Activated B cell treated with CpG ODN at 0.5 μM for 24 hours (primary cell): Measurements from ENCODE around the gene C16orf78. TPM values are rescaled to one million over a fixed set of nuclear protein-coding genes. Genes with fewer than 3 reads are reported as not detected.
A peak's percentile ranks its signal among the peaks of the same experiment; 100 is the strongest.

ENCODE experiments used
- ATAC-seq: fragments of 200-7000 bp; cut with Tn5 transposase; one replicate; pipeline ENCODE4 v1.10.0; 2021; ENCODE audit warnings: low read depth, mild to moderate bottlenecking, moderate library complexity
- CTCF ChIA-PET: fragments of 350-600 bp; sonication (Branson Sonifier 250); formaldehyde crosslinking; loops from one replicate; lab custom pipeline; 2021; ENCODE audit warnings: antibody characterized with exemption; lab: Charles Lee
- POLR2A ChIA-PET: fragments of 350-600 bp; sonication (Branson Sonifier 250); formaldehyde crosslinking; loops from one replicate; lab custom pipeline; 2021; ENCODE audit warnings: antibody characterized with exemption; lab: Charles Lee
- DNase-seq: peaks from one replicate; pipeline ENCODE4 v3.0.0; 2022
- H3K27ac Mint-ChIP-seq: one replicate; pipeline ENCODE4 v1.8.0; 2020; ENCODE audit warnings: mixed read lengths
- H3K27me3 Mint-ChIP-seq: one replicate; pipeline ENCODE4 v1.8.0; 2021; ENCODE audit warnings: mixed read lengths
- H3K36me3 Mint-ChIP-seq: one replicate; pipeline ENCODE4 v1.8.0; 2021; ENCODE audit warnings: low read depth, mixed read lengths
- H3K4me1 Mint-ChIP-seq: one replicate; pipeline ENCODE4 v1.8.0; 2021; ENCODE audit warnings: mixed read lengths
- H3K4me3 Mint-ChIP-seq: one replicate; pipeline ENCODE4 v1.8.0; 2020; ENCODE audit warnings: mild to moderate bottlenecking, mixed read lengths
- H3K9me3 Mint-ChIP-seq: one replicate; pipeline ENCODE4 v1.8.0; 2020; ENCODE audit warnings: mixed read lengths
- intact Hi-C: fragments of 100-400 bp; cut with micrococcal nuclease; formaldehyde crosslinking; loops from one replicate; pipeline ENCODE4 v1.15.1; 2024
- total RNA-seq: library from RNA; stranded (reverse); gene quantifications from 2 replicates; pipeline ENCODE4 v1.2.3, GENCODE V29; 2022
- TF ChIP-seq, protein P1 (sequence below): fragments of 200-600 bp; IDR thresholded peaks from one replicate; pipeline ENCODE4 v1.8.0; 2022; ENCODE audit warnings: antibody characterized with exemption, mild to moderate bottlenecking

Gene C16orf78
- total RNA-seq, 1 donor from 2014 or later, result not detected

GRCh38 chr16:49405530-49405929, 31.9 kb downstream of the C16orf78 start:
- ATAC-seq (no peak), DNase-seq (no peak)
- TF ChIP-seq, protein P1, sequence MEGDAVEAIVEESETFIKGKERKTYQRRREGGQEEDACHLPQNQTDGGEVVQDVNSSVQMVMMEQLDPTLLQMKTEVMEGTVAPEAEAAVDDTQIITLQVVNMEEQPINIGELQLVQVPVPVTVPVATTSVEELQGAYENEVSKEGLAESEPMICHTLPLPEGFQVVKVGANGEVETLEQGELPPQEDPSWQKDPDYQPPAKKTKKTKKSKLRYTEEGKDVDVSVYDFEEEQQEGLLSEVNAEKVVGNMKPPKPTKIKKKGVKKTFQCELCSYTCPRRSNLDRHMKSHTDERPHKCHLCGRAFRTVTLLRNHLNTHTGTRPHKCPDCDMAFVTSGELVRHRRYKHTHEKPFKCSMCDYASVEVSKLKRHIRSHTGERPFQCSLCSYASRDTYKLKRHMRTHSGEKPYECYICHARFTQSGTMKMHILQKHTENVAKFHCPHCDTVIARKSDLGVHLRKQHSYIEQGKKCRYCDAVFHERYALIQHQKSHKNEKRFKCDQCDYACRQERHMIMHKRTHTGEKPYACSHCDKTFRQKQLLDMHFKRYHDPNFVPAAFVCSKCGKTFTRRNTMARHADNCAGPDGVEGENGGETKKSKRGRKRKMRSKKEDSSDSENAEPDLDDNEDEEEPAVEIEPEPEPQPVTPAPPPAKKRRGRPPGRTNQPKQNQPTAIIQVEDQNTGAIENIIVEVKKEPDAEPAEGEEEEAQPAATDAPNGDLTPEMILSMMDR, result no peak
- Mint-ChIP-seq H3K4me1 (peaks cover 4% of the 10 kb centered on the region), H3K9me3 (peaks cover 7% of the 10 kb centered on the region), H3K27ac (no peak overlapping the region), H3K36me3 (no peaks in the 10 kb centered on the region), H3K4me3 (no peak overlapping the region), H3K27me3 (peaks cover 21% of the 10 kb centered on the region)
- intact Hi-C loops, result no loop called here
- POLR2A ChIA-PET, result no interaction called here
- CTCF ChIA-PET, result interaction anchor here (1.6 kb wide), 1 partner anchor 188 kb away, joined by 3 read pairs; no protein-coding TSS in a partner anchor

GRCh38 chr16:49407873-49408550, 34.4 kb downstream of the C16orf78 start:
- H3K27me3 Mint-ChIP-seq, result peaks cover 10% of the 10 kb centered on the region
- TF ChIP-seq, protein P1, result no peak
- peaks cover 4% of the 10 kb centered on the region for H3K4me1 Mint-ChIP-seq
- ChIA-PET CTCF (interaction anchor here (0.8 to 3.4 kb wide), 5 partner anchors 11 to 206 kb away, joined by 3 to 22 read pairs (median 3); no protein-coding TSS in a partner anchor), POLR2A (no interaction called here)
- H3K4me3 Mint-ChIP-seq, result no peak overlapping the region
- DNase-seq (peak; percentile 29), ATAC-seq (peak; percentile 61)
- H3K27ac Mint-ChIP-seq, result no peak overlapping the region
- no peaks in the 10 kb centered on the region for H3K36me3 Mint-ChIP-seq
- intact Hi-C loops, result no loop called here
- peaks cover 5% of the 10 kb centered on the region for H3K9me3 Mint-ChIP-seq

DNA sequence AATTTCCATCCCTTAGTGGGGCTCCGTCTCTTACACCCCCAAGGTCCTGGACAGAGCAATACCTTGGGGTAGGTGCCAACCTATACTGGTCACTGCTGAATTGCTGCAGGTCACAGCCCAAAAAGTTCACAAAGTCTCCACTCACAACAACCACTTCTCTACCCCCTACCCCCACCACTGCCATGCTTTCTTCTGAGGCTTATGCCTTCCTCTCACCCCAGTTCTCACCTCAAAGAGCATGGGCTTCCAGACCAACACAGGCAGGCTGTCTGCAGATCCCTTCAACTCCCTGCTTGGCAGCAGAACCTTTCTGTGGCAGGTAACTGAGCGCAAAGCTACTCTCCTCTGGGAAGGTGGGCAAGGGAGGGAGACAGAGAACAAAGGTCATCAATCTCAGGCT, 35.5 kb downstream of the C16orf78 start:
- Mint-ChIP-seq H3K9me3 (no peaks in the 10 kb centered on the region), H3K4me1 (peaks cover 4% of the 10 kb centered on the region), H3K27me3 (peaks cover 5% of the 10 kb centered on the region), H3K4me3 (no peak overlapping the region), H3K36me3 (no peaks in the 10 kb centered on the region), H3K27ac (no peak overlapping the region)
- intact Hi-C loops, result no loop called here
- CTCF ChIA-PET, result interaction anchor here (3.4 kb wide), 1 partner anchor 184 kb away, joined by 22 read pairs; no protein-coding TSS in a partner anchor
- DNase-seq (no peak), ATAC-seq (no peak)
- POLR2A ChIA-PET, result no interaction called here
- TF ChIP-seq, protein P1, result no peak

GRCh38 chr16:49410226-49410625, 36.6 kb downstream of the C16orf78 start:
- no peak for DNase-seq
- peaks cover 3% of the 10 kb centered on the region for H3K27me3 Mint-ChIP-seq
- ATAC-seq, result no peak
- no peak overlapping the region for H3K27ac Mint-ChIP-seq
- TF ChIP-seq, protein P1, result no peak
- intact Hi-C loops, result no loop called here
- ChIA-PET POLR2A (no interaction called here), CTCF (interaction anchor here (3.4 kb wide), 1 partner anchor 182 kb away, joined by 22 read pairs; no protein-coding TSS in a partner anchor)
- no peaks in the 10 kb centered on the region for H3K36me3 Mint-ChIP-seq
- H3K4me3 Mint-ChIP-seq, result no peak overlapping the region
- peaks cover 4% of the 10 kb centered on the region for H3K4me1 Mint-ChIP-seq
- no peaks in the 10 kb centered on the region for H3K9me3 Mint-ChIP-seq

DNA sequence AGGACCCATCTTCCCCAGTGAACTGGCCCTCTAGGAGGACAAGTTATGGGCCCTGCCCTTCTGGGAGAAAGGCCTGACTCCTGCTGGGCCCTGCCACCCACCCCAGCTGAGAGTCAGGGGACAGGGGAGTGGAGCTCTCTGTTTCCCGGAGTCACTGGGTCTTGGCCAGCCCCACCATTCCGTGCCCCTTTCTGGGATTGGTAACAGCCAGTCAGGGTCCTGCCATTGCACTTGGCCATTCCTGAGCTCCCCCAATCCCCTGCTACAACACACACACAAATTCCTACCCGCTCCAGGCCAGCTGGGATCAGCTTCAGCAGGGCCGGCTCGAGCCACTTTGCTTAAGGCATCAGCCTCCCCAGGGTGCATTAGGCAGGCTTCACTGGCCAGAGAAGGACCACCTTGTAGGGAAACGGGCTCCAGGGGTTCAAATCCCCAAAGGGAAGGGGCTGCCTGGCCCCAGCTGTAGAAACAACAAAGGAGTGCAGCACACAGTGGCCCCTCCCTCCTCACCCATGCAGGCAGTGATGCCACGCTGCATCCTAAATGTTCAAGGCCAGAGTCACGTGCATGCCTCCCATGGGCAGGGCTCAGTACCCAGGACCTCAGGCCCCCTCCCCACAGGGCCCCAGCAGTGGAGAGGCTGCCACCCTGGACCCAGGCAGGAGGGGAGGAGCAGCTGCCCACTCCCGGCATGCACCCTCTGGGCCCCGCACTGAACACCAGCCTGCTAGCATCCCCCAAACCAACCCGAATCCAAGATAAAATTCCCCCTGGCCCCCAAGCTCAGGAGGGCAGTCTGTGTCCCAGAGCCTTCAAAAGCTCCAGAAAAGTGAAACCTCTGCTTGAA, 37.7 kb downstream of the C16orf78 start:
- ATAC-seq (no peak), DNase-seq (no peak)
- TF ChIP-seq, protein P1, result no peak
- intact Hi-C loops, result no loop called here
- H3K4me1 Mint-ChIP-seq, result peaks cover 4% of the 10 kb centered on the region
- no peak overlapping the region for H3K27ac Mint-ChIP-seq
- ChIA-PET CTCF (no interaction called here), POLR2A (no interaction called here)
- H3K4me3 Mint-ChIP-seq, result no peak overlapping the region
- H3K36me3 Mint-ChIP-seq, result no peaks in the 10 kb centered on the region
- no peaks in the 10 kb centered on the region for H3K9me3 Mint-ChIP-seq
- H3K27me3 Mint-ChIP-seq, result peaks cover 3% of the 10 kb centered on the region
